CD4-positive, alpha-beta T cell treated with Interleukin-4 for 4 hours (primary cell): Measurements from ENCODE around the gene TMEM108.

Source experiments
- DNase-seq: peaks from one replicate; pipeline ENCODE4 v3.0.0-alpha.2; 2020

Gene TMEM108

GRCh38 chr3:133055339-133055738, 17.1 kb downstream of the TMEM108 start:
- no peak for DNase-seq

GRCh38 chr3:133058243-133058642, 20.1 kb downstream of the TMEM108 start:
- no peak for DNase-seq

- DNase-seq, result no peak
These were observed 20.6 kb downstream of the TMEM108 start for GRCh38 chr3:133058831-133059230.

- DNase-seq, result no peak
These were observed 27.2 kb downstream of the TMEM108 start for GRCh38 chr3:133065193-133065961.

GRCh38 chr3:133066026-133066425, 27.8 kb downstream of the TMEM108 start:
- DNase-seq, result no peak

GRCh38 chr3:133069556-133070286, 31.5 kb downstream of the TMEM108 start:
- no peak for DNase-seq

- no peak for DNase-seq
These were observed 36.8 kb downstream of the TMEM108 start for GRCh38 chr3:133074977-133075376.

- no peak for DNase-seq
These were observed 39.5 kb downstream of the TMEM108 start for GRCh38 chr3:133077688-133078087.

GRCh38 chr3:133079621-133080020, 41.4 kb downstream of the TMEM108 start:
- DNase-seq, result no peak

GRCh38 chr3:133081016-133081415, 42.8 kb downstream of the TMEM108 start:
- no peak for DNase-seq

GRCh38 chr3:133083395-133083794, 45.2 kb downstream of the TMEM108 start:
- no peak for DNase-seq

GRCh38 chr3:133089906-133090485, 51.8 kb downstream of the TMEM108 start:
- DNase-seq, result no peak

GRCh38 chr3:133092681-133093080, 54.5 kb downstream of the TMEM108 start:
- no peak for DNase-seq

GRCh38 chr3:133093366-133093765, 55.2 kb downstream of the TMEM108 start:
- DNase-seq, result no peak

- no peak for DNase-seq
These were observed 58.9 kb downstream of the TMEM108 start for GRCh38 chr3:133096900-133097613.

- DNase-seq, result no peak
These were observed 65.5 kb downstream of the TMEM108 start for GRCh38 chr3:133103706-133104105.

GRCh38 chr3:133106169-133106568, 68.0 kb downstream of the TMEM108 start:
- no peak for DNase-seq

- no peak for DNase-seq
These were observed 74.5 kb downstream of the TMEM108 start for GRCh38 chr3:133112666-133113065.

GRCh38 chr3:133113526-133113925, 75.3 kb downstream of the TMEM108 start:
- DNase-seq, result no peak

GRCh38 chr3:133113927-133114597, 75.9 kb downstream of the TMEM108 start:
- DNase-seq, result no peak

- DNase-seq, result no peak
These were observed 77.0 kb downstream of the TMEM108 start for GRCh38 chr3:133115176-133115575.

- no peak for DNase-seq
These were observed 79.2 kb downstream of the TMEM108 start for GRCh38 chr3:133117342-133117741.

GRCh38 chr3:133119176-133119575, 81.0 kb downstream of the TMEM108 start:
- DNase-seq, result no peak
